VCaP (cell line): ENCODE data around the gene ABCA5.

Source experiments
- H3K27ac ChIP-seq: fragments of 450-650 bp; 2 replicates; pipeline ENCODE4 v1.5.1; 2017
- CTCF ChIP-seq: fragments of 450-650 bp; conservative IDR thresholded peaks from 2 replicates; pipeline ENCODE4 v1.5.1; 2017; ENCODE audit warnings: mild to moderate bottlenecking, moderate library complexity

Gene ABCA5

GRCh38 chr17:69227541-69227940 is 99.4 kb downstream of the ABCA5 start:
- TF ChIP-seq CTCF, result no peak
- no peak overlapping the region for H3K27ac ChIP-seq

DNA sequence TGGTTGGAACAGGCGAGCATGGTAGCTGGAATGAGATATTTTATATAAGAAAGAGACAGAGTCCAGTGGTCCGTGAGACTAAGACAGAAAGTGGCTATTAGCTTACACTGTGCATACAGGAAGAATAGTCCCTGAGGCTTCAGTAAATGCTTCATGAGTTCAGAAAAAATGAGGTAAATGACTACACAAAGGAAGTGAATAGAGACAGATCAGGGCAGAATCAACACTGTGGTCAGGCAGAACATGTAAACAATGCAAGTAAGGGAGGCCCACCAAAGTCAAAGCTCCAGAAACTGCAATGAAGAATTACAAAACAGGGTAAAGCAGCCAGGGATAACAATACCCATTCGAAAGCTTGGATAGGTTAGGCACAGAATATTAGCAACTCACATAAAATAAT is 103.1 kb downstream of the ABCA5 start:
- no peak for TF ChIP-seq CTCF
- no peak overlapping the region for H3K27ac ChIP-seq

GRCh38 chr17:69222707-69223258 is 104.2 kb downstream of the ABCA5 start:
- no peak for TF ChIP-seq CTCF
- H3K27ac ChIP-seq, result no peak overlapping the region

GRCh38 chr17:69220098-69220497 is 106.8 kb downstream of the ABCA5 start:
- no peak for TF ChIP-seq CTCF
- no peak overlapping the region for H3K27ac ChIP-seq

- no peak for TF ChIP-seq CTCF
- no peak overlapping the region for H3K27ac ChIP-seq
These were observed 107.9 kb downstream of the ABCA5 start for GRCh38 chr17:69218986-69219385.

GRCh38 chr17:69213059-69213813 is 113.7 kb downstream of the ABCA5 start:
- TF ChIP-seq CTCF, result no peak
- H3K27ac ChIP-seq, result no peak overlapping the region

- no peak for TF ChIP-seq CTCF
- no peak overlapping the region for H3K27ac ChIP-seq
These were observed 118.3 kb downstream of the ABCA5 start for GRCh38 chr17:69208640-69209039.
